Measurements from ENCODE around the gene MMP23B.

The MMP23B gene

GRCh38 chr1:1606232-1606631 is 25.7 kb upstream of the MMP23B start:
- Histone ChIP-seq H3K27me3 (ENCODE audit: control insufficient read depth in 3 of 3, insufficient read depth in 3 of 3, low read depth in 1 of 3, low read length in 3 of 3) (peaks cover 3 to 13% (median 3%) of the 10 kb centered on the region in 3 experiments), H3K4me3 (ENCODE audit: low read length in 2 of 2) (no peak overlapping the region), H3K18ac (ENCODE audit: low read length) (no peak overlapping the region), H3K4me1 (ENCODE audit: control insufficient read depth in 2 of 2, insufficient read depth in 1 of 2, low read depth in 1 of 2, low read length in 2 of 2) (no peaks in the 10 kb centered on the region), H2AFZ (ENCODE audit: low read length) (no peak overlapping the region), H3K79me1 (ENCODE audit: low read depth, low read length) (no peaks in the 10 kb centered on the region), H3K23ac (ENCODE audit: low read depth, low read length, poor library complexity) (peak overlapping the region; percentile 55), H4K91ac (ENCODE audit: low read depth, low read length, poor library complexity) (no peak overlapping the region), H4K8ac (ENCODE audit: low read depth, low read length) (no peak overlapping the region), H2AK5ac (ENCODE audit: low read depth, low read length) (no peak overlapping the region), H2BK120ac (ENCODE audit: low read depth, low read length) (no peak overlapping the region), H3K4ac (ENCODE audit: low read length) (no peak overlapping the region), H3K36me3 (replicated peaks in 1 of 2; ENCODE audit: control insufficient read depth in 2 of 2, insufficient read depth in 2 of 2, low read length in 2 of 2) (no peaks in the 10 kb centered on the region), H3K4me2 (ENCODE audit: insufficient read depth, low read length, poor library complexity, severe bottlenecking) (no peak overlapping the region), H3K9me3 (replicated peaks in 1 of 2; ENCODE audit: control insufficient read depth in 2 of 2, insufficient read depth in 1 of 2, low read depth in 1 of 2, low read length in 2 of 2) (peaks cover 0 to 2% of the 10 kb centered on the region in 2 donors), H2BK5ac (ENCODE audit: low read length) (no peak overlapping the region), H3K9ac (ENCODE audit: low read depth, low read length, poor library complexity) (no peak overlapping the region), H2BK15ac (ENCODE audit: low read length) (no peak overlapping the region), H3K27ac (replicated peaks; ENCODE audit: low read length) (no peak overlapping the region), H3K14ac (ENCODE audit: low read length) (no peak overlapping the region), H2BK12ac (ENCODE audit: low read length) (no peak overlapping the region)
- no peak for DNase-seq (ENCODE audit: low spot score)
- no CpG with 5 or more reads among the region's 13 CpGs for WGBS, 2 donors (ENCODE audit: extremely low coverage in 2 of 2, insufficient read length in 2 of 2, insufficient replicate concordance in 1 of 2)

GRCh38 chr1:1609822-1610485 is 22.0 kb upstream of the MMP23B start:
- Histone ChIP-seq H3K14ac (ENCODE audit: low read length) (no peak overlapping the region), H3K18ac (ENCODE audit: low read length) (no peak overlapping the region), H3K23ac (ENCODE audit: low read depth, low read length, poor library complexity) (no peak overlapping the region), H3K27me3 (ENCODE audit: control insufficient read depth in 3 of 3, insufficient read depth in 3 of 3, low read depth in 1 of 3, low read length in 3 of 3) (no peaks in the 10 kb centered on the region), H3K9ac (ENCODE audit: low read depth, low read length, poor library complexity) (no peak overlapping the region), H3K4me2 (ENCODE audit: insufficient read depth, low read length, poor library complexity, severe bottlenecking) (no peak overlapping the region), H3K9me3 (replicated peaks in 1 of 2; ENCODE audit: control insufficient read depth in 2 of 2, insufficient read depth in 1 of 2, low read depth in 1 of 2, low read length in 2 of 2) (no peaks in the 10 kb centered on the region), H3K79me1 (ENCODE audit: low read depth, low read length) (peaks cover 6% of the 10 kb centered on the region), H2AK5ac (ENCODE audit: low read depth, low read length) (no peak overlapping the region), H3K4me3 (ENCODE audit: low read length in 2 of 2) (no peak overlapping the region), H2BK15ac (ENCODE audit: low read length) (no peak overlapping the region), H2AFZ (ENCODE audit: low read length) (no peak overlapping the region), H2BK120ac (ENCODE audit: low read depth, low read length) (no peak overlapping the region), H3K4me1 (ENCODE audit: control insufficient read depth in 2 of 2, insufficient read depth in 1 of 2, low read depth in 1 of 2, low read length in 2 of 2) (peaks cover 6 to 12% of the 10 kb centered on the region in 2 donors), H4K91ac (ENCODE audit: low read depth, low read length, poor library complexity) (no peak overlapping the region), H3K4ac (ENCODE audit: low read length) (no peak overlapping the region), H2BK12ac (ENCODE audit: low read length) (no peak overlapping the region), H4K8ac (ENCODE audit: low read depth, low read length) (no peak overlapping the region), H3K27ac (replicated peaks; ENCODE audit: low read length) (no peak overlapping the region), H3K36me3 (replicated peaks in 1 of 2; ENCODE audit: control insufficient read depth in 2 of 2, insufficient read depth in 2 of 2, low read length in 2 of 2) (peaks cover 0 to 8% of the 10 kb centered on the region in 2 donors), H2BK5ac (ENCODE audit: low read length) (no peak overlapping the region)
- WGBS, 2 donors (ENCODE audit: extremely low coverage in 2 of 2, insufficient read length in 2 of 2, insufficient replicate concordance in 1 of 2) = no CpG with 5 or more reads among the region's 12 CpGs
- DNase-seq (ENCODE audit: low spot score) = no peak

DNA sequence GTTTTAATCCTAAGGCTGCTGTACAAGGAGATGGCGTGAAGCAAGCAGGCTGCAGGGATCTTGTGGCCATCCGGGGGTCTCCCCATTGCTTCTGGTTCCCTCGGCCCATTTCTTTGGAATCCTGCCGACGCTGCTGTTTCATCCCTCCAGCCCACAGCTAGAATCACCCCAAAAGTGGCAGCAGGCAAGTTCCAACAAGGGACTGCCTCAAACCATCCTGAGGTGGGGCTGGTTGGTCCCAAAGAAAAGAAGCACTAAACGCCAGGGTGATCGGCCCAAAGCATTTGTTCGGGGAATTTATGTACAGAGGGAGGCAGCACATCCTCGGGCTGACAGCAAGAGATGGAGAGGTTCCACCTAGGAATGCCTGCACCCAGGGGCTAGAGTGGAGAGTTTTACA is 21.2 kb upstream of the MMP23B start:
- no peak for DNase-seq (ENCODE audit: low spot score)
- Histone ChIP-seq H3K27me3 (ENCODE audit: control insufficient read depth in 3 of 3, insufficient read depth in 3 of 3, low read depth in 1 of 3, low read length in 3 of 3) (no peaks in the 10 kb centered on the region), H2AFZ (ENCODE audit: low read length) (no peak overlapping the region), H3K4me2 (ENCODE audit: insufficient read depth, low read length, poor library complexity, severe bottlenecking) (no peak overlapping the region), H3K18ac (ENCODE audit: low read length) (no peak overlapping the region), H3K4ac (ENCODE audit: low read length) (no peak overlapping the region), H3K9ac (ENCODE audit: low read depth, low read length, poor library complexity) (no peak overlapping the region), H2BK5ac (ENCODE audit: low read length) (no peak overlapping the region), H3K23ac (ENCODE audit: low read depth, low read length, poor library complexity) (no peak overlapping the region), H3K79me1 (ENCODE audit: low read depth, low read length) (peaks cover 6% of the 10 kb centered on the region), H4K8ac (ENCODE audit: low read depth, low read length) (no peak overlapping the region), H3K4me1 (ENCODE audit: control insufficient read depth in 2 of 2, insufficient read depth in 1 of 2, low read depth in 1 of 2, low read length in 2 of 2) (peaks cover 6 to 12% of the 10 kb centered on the region in 2 donors), H2BK15ac (ENCODE audit: low read length) (no peak overlapping the region), H3K4me3 (ENCODE audit: low read length in 2 of 2) (no peak overlapping the region), H4K91ac (ENCODE audit: low read depth, low read length, poor library complexity) (no peak overlapping the region), H2BK12ac (ENCODE audit: low read length) (no peak overlapping the region), H2BK120ac (ENCODE audit: low read depth, low read length) (no peak overlapping the region), H3K9me3 (replicated peaks in 1 of 2; ENCODE audit: control insufficient read depth in 2 of 2, insufficient read depth in 1 of 2, low read depth in 1 of 2, low read length in 2 of 2) (no peaks in the 10 kb centered on the region), H2AK5ac (ENCODE audit: low read depth, low read length) (no peak overlapping the region), H3K27ac (replicated peaks; ENCODE audit: low read length) (no peak overlapping the region), H3K14ac (ENCODE audit: low read length) (no peak overlapping the region), H3K36me3 (replicated peaks in 1 of 2; ENCODE audit: control insufficient read depth in 2 of 2, insufficient read depth in 2 of 2, low read length in 2 of 2) (peaks cover 0 to 8% of the 10 kb centered on the region in 2 donors)
- WGBS, 2 donors (ENCODE audit: extremely low coverage in 2 of 2, insufficient read length in 2 of 2, insufficient replicate concordance in 1 of 2) = no CpG with 5 or more reads among the region's 9 CpGs

GRCh38 chr1:1612104-1612400 is 19.9 kb upstream of the MMP23B start:
- H3K79me1 ChIP-seq (ENCODE audit: low read depth, low read length) = peaks cover 12% of the 10 kb centered on the region
- no peak overlapping the region for H3K4ac ChIP-seq (ENCODE audit: low read length)
- no peak overlapping the region for H2AK5ac ChIP-seq (ENCODE audit: low read depth, low read length)
- H3K4me1 ChIP-seq (ENCODE audit: control insufficient read depth in 2 of 2, insufficient read depth in 1 of 2, low read depth in 1 of 2, low read length in 2 of 2) = peaks cover 11 to 20% of the 10 kb centered on the region in 2 donors
- H3K36me3 ChIP-seq (replicated peaks in 1 of 2; ENCODE audit: control insufficient read depth in 2 of 2, insufficient read depth in 2 of 2, low read length in 2 of 2) = peaks cover 2 to 9% of the 10 kb centered on the region in 2 donors
- H3K18ac ChIP-seq (ENCODE audit: low read length) = no peak overlapping the region
- H3K4me3 ChIP-seq (ENCODE audit: low read length in 2 of 2) = no peak overlapping the region
- DNase-seq (ENCODE audit: low spot score) = no peak
- H3K14ac ChIP-seq (ENCODE audit: low read length) = no peak overlapping the region
- no peak overlapping the region for H2BK5ac ChIP-seq (ENCODE audit: low read length)
- H3K9ac ChIP-seq (ENCODE audit: low read depth, low read length, poor library complexity) = no peak overlapping the region
- no peak overlapping the region for H3K27ac ChIP-seq (replicated peaks; ENCODE audit: low read length)
- H4K8ac ChIP-seq (ENCODE audit: low read depth, low read length) = no peak overlapping the region
- H3K9me3 ChIP-seq (replicated peaks in 1 of 2; ENCODE audit: control insufficient read depth in 2 of 2, insufficient read depth in 1 of 2, low read depth in 1 of 2, low read length in 2 of 2) = no peaks in the 10 kb centered on the region
- WGBS, 2 donors (ENCODE audit: extremely low coverage in 2 of 2, insufficient read length in 2 of 2, insufficient replicate concordance in 1 of 2) = no CpG with 5 or more reads among the region's 3 CpGs
- no peak overlapping the region for H2BK120ac ChIP-seq (ENCODE audit: low read depth, low read length)
- no peak overlapping the region for H2BK15ac ChIP-seq (ENCODE audit: low read length)
- no peak overlapping the region for H2AFZ ChIP-seq (ENCODE audit: low read length)
- H4K91ac ChIP-seq (ENCODE audit: low read depth, low read length, poor library complexity) = no peak overlapping the region
- no peak overlapping the region for H3K4me2 ChIP-seq (ENCODE audit: insufficient read depth, low read length, poor library complexity, severe bottlenecking)
- H3K27me3 ChIP-seq (ENCODE audit: control insufficient read depth in 3 of 3, insufficient read depth in 3 of 3, low read depth in 1 of 3, low read length in 3 of 3) = no peaks in the 10 kb centered on the region
- no peak overlapping the region for H3K23ac ChIP-seq (ENCODE audit: low read depth, low read length, poor library complexity)
- no peak overlapping the region for H2BK12ac ChIP-seq (ENCODE audit: low read length)

Data from neuronal stem cell (in vitro differentiated cells).